ENCODE results near the gene TCEA2. TPM values are rescaled to one million over a fixed set of nuclear protein-coding genes. Genes with fewer than 3 reads are reported as not detected.
A peak's percentile ranks its signal among the peaks of the same experiment; 100 is the strongest.

Gene TCEA2
- total and polyA plus RNA-seq, 9 of the 15 experiments (the other 6 are each of a cell fraction or from before 2014, with no cell fraction given): 1.4 to 28.7 (median 5.4) TPM

DNA sequence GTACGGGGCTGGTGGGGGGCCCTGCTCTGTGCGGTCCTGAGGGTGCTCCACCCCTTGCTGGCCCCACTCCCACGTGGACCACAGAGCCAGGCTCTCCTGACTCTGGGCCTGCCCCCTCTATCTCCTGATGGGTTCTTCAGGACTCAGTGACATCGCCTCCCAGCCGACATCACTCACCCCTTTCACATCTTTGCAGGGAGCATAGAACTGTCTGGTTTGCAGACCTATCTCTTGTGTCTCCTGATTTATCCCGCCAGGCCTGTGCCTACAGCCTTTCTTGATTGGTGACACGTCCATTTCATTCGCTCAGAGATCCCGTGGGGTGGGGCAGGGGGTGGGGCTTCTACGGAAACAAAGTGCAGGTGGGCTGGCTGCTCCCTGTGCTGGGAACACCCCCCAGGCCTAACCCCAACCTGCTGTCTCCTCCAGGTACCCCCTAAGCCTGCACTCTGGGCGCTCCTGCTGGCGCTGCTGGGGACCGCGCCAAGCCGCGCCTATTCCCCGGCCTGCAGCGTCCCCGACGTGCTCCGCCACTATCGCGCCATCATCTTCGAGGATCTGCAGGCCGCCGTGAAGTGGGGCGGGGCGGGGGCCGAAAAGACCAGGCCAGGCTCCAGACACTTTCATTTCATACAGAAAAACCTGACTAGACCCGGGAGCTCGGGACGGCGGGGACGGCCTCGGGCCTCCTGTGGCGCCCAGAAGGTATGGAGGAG lies 25.3 kb upstream of the TCEA2 start (continued):
- TF ChIP-seq RNF2 (IDR thresholded peaks at IDR 0.05): no peak; the same call in 1 of the 2 replicates
- TF ChIP-seq, protein P1, sequence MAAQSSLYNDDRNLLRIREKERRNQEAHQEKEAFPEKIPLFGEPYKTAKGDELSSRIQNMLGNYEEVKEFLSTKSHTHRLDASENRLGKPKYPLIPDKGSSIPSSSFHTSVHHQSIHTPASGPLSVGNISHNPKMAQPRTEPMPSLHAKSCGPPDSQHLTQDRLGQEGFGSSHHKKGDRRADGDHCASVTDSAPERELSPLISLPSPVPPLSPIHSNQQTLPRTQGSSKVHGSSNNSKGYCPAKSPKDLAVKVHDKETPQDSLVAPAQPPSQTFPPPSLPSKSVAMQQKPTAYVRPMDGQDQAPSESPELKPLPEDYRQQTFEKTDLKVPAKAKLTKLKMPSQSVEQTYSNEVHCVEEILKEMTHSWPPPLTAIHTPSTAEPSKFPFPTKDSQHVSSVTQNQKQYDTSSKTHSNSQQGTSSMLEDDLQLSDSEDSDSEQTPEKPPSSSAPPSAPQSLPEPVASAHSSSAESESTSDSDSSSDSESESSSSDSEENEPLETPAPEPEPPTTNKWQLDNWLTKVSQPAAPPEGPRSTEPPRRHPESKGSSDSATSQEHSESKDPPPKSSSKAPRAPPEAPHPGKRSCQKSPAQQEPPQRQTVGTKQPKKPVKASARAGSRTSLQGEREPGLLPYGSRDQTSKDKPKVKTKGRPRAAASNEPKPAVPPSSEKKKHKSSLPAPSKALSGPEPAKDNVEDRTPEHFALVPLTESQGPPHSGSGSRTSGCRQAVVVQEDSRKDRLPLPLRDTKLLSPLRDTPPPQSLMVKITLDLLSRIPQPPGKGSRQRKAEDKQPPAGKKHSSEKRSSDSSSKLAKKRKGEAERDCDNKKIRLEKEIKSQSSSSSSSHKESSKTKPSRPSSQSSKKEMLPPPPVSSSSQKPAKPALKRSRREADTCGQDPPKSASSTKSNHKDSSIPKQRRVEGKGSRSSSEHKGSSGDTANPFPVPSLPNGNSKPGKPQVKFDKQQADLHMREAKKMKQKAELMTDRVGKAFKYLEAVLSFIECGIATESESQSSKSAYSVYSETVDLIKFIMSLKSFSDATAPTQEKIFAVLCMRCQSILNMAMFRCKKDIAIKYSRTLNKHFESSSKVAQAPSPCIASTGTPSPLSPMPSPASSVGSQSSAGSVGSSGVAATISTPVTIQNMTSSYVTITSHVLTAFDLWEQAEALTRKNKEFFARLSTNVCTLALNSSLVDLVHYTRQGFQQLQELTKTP (IDR thresholded peaks at IDR 0.05; ENCODE audit: low read depth in 1 of 2, partially characterized antibody in 2 of 2): no peak
- TF ChIP-seq ZNF263 (CRISPR knock-in tag; IDR thresholded peaks at IDR 0.05; ENCODE audit: borderline replicate concordance): no peak
- no peak for TF ChIP-seq ZNF174 (CRISPR knock-in tag; IDR thresholded peaks at IDR 0.05)
- TF ChIP-seq ZNF175 (CRISPR knock-in tag; IDR thresholded peaks at IDR 0.05; ENCODE audit: low read depth): no peak
- TF ChIP-seq NFE2L1 (tag; IDR thresholded peaks at IDR 0.05; ENCODE audit: borderline replicate concordance, low read depth): no peak
- no peak for TF ChIP-seq DDX20 (tag; IDR thresholded peaks at IDR 0.05; ENCODE audit: low read depth)
- TF ChIP-seq GABPA (tag; conservative IDR thresholded peaks at IDR 0.05; ENCODE audit: low read depth): no peak
- TF ChIP-seq NFIC (IDR thresholded peaks at IDR 0.05): peak; percentile 32
- TF ChIP-seq, protein P2, sequence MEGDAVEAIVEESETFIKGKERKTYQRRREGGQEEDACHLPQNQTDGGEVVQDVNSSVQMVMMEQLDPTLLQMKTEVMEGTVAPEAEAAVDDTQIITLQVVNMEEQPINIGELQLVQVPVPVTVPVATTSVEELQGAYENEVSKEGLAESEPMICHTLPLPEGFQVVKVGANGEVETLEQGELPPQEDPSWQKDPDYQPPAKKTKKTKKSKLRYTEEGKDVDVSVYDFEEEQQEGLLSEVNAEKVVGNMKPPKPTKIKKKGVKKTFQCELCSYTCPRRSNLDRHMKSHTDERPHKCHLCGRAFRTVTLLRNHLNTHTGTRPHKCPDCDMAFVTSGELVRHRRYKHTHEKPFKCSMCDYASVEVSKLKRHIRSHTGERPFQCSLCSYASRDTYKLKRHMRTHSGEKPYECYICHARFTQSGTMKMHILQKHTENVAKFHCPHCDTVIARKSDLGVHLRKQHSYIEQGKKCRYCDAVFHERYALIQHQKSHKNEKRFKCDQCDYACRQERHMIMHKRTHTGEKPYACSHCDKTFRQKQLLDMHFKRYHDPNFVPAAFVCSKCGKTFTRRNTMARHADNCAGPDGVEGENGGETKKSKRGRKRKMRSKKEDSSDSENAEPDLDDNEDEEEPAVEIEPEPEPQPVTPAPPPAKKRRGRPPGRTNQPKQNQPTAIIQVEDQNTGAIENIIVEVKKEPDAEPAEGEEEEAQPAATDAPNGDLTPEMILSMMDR (IDR thresholded peaks at IDR 0.05 in 2 of 3, conservative IDR thresholded peaks at IDR 0.05 in 1 of 3; ENCODE audit: insufficient read depth in 2 of 3, low read depth in 1 of 3, low read length in 3 of 3): 0 out of 6 replicates have a peak, but pooled peaks of 1 of the 3 experiments have one; percentile 3
- peak; percentile 54 for TF ChIP-seq GATA2 (CRISPR knock-in tag; IDR thresholded peaks at IDR 0.05)
- TF ChIP-seq SREBF1 (IDR thresholded peaks at IDR 0.05; ENCODE audit: borderline replicate concordance, low read depth, low read length): no peak
- TF ChIP-seq RBM39 (optimal IDR thresholded peaks at IDR 0.05; ENCODE audit: low read depth, low read length): no peak
- TF ChIP-seq, protein P3, sequence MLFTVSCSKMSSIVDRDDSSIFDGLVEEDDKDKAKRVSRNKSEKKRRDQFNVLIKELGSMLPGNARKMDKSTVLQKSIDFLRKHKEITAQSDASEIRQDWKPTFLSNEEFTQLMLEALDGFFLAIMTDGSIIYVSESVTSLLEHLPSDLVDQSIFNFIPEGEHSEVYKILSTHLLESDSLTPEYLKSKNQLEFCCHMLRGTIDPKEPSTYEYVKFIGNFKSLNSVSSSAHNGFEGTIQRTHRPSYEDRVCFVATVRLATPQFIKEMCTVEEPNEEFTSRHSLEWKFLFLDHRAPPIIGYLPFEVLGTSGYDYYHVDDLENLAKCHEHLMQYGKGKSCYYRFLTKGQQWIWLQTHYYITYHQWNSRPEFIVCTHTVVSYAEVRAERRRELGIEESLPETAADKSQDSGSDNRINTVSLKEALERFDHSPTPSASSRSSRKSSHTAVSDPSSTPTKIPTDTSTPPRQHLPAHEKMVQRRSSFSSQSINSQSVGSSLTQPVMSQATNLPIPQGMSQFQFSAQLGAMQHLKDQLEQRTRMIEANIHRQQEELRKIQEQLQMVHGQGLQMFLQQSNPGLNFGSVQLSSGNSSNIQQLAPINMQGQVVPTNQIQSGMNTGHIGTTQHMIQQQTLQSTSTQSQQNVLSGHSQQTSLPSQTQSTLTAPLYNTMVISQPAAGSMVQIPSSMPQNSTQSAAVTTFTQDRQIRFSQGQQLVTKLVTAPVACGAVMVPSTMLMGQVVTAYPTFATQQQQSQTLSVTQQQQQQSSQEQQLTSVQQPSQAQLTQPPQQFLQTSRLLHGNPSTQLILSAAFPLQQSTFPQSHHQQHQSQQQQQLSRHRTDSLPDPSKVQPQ (CRISPR knock-in tag; IDR thresholded peaks at IDR 0.05; ENCODE audit: borderline replicate concordance): no peak
- no peak for TF ChIP-seq ZNF696 (CRISPR knock-in tag; conservative IDR thresholded peaks at IDR 0.05)
- peak; percentile 2 for TF ChIP-seq CCNT2 (IDR thresholded peaks at IDR 0.05; ENCODE audit: borderline replicate concordance, extremely low read depth, insufficient read length, low read depth, low read length)
